HG03432 (cell line): ENCODE results near the gene OSTM1.

Source experiments
- ATAC-seq: cut with Tn5 transposase; IDR thresholded peaks from one replicate; pipeline ENCODE4 v1.9.1; 2021; ENCODE audit warnings: mild to moderate bottlenecking, moderate library complexity; ENCODE audit not compliant: unreplicated experiment

OSTM1 gene, protein sequence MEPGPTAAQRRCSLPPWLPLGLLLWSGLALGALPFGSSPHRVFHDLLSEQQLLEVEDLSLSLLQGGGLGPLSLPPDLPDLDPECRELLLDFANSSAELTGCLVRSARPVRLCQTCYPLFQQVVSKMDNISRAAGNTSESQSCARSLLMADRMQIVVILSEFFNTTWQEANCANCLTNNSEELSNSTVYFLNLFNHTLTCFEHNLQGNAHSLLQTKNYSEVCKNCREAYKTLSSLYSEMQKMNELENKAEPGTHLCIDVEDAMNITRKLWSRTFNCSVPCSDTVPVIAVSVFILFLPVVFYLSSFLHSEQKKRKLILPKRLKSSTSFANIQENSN

DNA sequence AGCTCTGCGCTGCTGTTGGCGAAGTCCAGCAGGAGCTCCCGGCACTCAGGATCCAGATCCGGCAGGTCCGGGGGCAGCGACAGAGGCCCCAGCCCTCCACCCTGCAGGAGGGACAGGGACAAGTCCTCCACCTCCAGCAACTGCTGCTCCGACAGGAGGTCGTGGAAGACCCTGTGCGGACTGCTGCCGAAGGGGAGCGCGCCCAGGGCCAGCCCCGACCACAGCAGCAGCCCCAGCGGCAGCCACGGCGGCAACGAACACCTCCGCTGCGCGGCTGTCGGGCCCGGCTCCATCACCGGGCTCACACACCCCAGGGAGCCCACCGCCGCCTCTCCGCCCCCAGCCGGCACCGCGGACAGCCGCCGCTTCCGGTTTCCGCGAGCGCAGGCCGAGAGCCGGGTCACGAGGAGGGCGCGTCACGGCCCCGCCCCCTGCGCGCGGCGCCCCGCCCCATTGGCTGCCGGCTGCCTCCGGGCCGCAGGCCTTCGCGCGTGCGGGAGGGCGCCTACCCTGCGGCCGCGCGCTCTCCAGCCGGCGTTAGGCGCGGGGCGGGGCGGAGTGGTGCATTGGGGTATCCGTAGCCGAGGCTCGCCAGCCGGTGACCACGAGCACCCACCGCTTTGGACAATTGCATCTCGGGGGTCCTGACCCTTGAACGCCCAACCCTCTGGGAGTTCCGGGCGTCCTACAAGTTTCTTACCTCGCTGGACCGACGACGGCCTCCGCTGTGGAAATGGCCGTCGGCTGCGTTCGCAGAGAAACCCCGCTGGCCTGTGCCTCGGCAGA, at the start of gene OSTM1:
Gene OSTM1 (minus strand): TSS at position 383 of the 786 bp plus-strand sequence. CDS start 90 bp downstream, at position 293.
- peak; percentile 98 for ATAC-seq

DNA sequence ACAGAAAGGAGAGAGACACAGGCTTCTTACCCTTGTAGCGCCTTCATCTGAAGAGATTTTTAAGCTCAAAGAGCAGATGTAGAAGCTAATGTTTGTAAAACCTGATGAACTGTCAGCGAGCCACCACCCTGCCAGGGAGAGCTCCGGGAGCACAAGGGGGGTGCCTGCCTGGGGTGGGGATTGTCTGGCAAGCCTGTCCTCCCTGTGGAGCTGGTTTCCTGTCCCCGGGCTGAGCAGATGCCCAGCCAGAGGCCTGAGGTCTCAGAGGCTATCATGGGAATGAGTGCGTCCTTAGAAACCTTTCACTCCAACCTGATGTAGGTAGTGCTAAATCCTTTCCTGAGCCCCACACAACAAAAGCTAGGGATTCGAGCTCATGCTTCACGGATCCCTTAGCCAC, 49.4 kb upstream of the OSTM1 start:
- no peak for ATAC-seq

DNA sequence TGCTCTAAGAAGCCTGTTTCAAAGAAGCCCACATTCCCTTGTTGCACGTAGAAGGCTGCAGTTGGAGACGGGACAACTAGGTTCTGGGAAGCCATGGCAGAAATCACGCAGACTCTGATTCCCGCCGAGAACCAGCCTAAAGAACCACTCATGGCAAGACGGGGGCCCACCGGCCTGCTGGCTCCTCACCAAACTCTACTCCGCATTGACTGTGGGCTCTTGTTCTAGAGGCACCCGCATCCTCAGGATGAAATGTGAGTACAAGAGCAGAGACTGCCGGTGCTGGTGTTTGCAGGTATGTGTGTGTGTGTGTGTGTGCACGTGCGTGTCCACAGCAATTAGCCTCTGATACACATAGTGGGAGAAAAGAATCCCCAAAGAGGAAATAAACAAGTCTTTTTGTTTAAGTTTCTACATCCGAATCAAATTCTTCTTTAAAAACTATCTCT, 49.0 kb upstream of the OSTM1 start:
- ATAC-seq, result no peak

DNA sequence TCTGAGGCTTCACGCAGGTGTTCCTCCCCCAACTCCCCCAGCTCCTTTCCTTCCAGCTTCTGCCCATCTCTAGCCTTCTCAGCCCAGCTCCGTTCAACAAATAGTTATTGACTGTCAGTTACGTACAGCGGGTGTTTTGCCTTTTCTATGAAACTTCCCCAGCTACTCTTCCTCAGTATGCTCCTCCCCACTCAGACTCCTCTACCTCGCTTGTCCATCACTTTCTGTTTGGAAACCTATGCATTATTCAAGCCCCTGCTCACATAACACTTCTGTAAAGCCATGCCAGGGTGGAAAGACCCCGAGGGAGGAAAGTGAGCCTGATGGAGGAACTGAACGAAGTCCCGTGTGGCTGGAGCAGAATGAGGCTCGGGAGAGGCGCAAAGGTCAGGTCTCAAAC, 47.1 kb upstream of the OSTM1 start:
- no peak for ATAC-seq

DNA sequence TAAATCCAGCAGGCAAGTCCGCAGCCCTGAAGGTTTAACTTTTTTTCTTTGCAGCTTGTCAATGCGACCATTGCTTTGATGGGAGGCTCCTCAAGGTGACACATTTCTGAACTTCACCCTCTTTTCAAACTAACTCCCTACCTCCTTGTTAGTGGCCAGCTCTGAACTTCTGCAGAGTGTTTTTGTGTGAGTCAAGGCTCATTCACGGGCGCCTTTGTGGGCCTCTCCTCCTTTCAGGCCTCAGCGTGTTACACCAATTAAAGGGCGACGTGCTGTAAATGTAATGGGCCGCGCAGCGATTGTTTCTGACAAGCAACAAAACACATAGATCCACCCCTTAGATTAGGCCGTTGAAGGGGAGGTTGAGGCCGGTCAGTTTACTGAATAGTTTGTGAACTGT, 45.8 kb upstream of the OSTM1 start:
- ATAC-seq, result no peak

DNA sequence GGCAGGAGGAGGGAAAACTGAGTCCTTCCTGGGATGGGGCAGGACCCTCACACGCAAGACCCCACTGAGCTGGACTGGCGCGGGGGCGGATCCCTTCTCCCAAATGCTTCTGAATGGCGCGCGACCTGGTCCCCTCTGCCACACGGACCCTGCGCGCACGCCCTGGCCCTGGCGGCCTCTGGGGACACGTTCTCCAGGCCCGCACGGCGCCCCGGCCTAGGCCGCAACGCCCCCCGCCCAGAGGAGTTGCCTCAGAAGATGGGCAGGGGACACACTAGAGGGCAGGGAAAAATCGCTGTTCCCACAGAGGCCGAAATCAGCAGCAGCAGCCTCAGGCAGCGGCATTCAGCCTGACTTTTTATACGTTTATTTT, 45.2 kb upstream of the OSTM1 start:
- ATAC-seq, result no peak

DNA sequence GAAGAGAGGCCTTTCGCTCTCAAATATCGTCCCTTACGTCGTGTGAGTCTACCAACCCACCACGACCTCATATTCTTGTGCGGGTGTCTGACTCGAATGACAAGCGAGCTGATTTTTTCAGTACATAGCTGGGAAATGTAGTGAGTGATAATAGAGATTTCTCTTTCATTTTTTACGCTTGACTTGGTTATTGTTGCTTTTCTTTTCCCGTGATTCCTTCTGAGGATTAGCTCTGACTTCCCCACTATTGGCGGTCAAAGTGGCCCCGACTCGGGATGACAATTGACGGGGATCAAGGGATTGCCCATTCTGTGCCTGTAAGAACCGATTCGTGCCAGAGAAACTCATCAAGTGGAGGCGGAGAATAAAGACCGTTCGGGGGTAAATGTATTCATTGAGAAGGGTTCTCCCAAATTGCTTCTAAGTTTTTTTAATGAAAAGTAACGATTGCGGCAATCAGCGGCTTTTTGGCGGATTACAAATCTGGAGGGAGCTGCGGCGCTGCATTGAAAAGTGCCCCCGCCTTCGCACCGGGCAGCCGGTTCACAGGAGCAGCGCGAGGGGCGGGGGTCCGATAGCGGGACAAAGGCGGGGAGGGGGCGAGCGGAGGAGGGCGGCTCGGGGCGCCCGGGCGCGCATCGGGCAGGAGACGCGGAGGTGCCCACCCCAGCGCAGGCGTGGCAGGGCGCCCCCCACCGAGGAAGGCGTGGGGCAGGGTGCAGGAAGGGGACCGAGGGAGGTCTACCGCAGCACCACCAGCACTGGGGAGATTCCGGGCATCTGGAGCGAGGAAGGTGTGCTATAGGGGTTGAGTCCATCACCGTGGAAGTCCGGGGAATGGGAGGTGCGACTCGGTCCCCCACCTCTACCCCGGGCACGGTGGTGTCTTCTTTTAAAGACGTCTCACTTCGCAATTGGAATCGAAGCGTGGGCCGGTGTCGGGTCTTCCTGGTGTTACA, 44.5 kb upstream of the OSTM1 start:
- ATAC-seq, result no peak

DNA sequence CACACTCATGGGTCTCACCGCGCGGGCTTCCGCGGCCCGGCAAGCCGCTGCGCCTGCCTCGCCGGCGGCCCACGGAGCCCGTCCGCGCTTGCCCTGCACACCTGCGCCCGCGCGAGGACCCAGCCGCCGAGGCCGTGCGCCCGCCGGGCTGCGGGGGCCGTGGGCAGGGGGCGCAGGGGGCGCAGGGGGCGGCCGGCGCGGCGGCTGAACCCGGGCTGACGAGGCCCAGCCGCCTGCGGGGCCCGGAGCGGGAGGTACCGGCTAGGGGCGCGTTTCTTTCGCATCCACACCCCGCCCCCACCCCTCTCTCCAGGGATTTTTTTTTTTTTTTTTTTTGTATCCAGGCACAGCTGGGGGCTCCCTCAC, 43.8 kb upstream of the OSTM1 start:
- no peak for ATAC-seq

DNA sequence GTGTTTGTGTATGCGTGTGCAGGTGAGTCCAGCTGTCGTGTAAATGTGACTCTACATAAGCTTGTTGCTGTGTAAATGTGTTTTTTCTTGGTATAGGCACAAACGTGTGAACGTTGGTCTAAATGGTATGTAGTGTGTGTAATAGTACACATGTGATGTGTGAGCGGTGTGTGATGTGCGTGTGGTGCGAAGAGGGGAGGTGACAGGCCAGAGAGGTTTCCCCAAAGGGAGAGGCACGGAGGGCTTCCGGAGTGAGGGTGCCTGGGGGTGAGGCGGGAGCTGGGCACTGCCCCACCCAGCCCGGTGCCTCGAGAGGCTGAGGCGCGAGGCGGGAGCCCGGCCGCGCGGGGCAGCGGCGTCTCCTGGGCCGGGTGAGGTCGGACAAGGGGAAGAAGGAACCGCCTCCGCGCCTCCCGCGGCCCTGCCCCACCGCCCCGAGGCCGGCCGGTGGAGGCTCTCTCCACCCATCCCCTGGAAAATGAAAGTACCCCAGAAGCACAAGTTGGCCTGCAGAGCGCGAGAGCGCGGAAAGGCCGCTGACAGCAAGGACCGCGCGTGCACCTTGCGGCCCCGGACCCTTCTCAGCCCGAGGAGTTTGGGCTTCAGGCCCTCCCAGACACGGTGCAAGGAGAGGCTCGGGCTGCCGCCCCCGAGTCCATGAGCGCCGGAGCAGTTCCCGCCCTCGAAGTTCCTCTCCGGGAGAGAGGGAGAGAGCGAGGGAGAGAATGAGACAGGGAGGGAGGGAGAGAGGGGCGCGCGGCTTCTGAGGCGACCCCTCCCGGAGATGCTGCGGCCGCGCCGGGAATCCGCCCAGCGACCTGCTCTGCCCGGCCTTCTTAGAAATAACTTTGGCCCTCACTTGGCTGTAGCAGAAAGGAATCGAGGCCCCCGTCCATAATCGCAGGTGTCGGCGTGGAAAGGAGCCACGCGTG, 43.2 kb upstream of the OSTM1 start:
- peak; percentile 55 for ATAC-seq

DNA sequence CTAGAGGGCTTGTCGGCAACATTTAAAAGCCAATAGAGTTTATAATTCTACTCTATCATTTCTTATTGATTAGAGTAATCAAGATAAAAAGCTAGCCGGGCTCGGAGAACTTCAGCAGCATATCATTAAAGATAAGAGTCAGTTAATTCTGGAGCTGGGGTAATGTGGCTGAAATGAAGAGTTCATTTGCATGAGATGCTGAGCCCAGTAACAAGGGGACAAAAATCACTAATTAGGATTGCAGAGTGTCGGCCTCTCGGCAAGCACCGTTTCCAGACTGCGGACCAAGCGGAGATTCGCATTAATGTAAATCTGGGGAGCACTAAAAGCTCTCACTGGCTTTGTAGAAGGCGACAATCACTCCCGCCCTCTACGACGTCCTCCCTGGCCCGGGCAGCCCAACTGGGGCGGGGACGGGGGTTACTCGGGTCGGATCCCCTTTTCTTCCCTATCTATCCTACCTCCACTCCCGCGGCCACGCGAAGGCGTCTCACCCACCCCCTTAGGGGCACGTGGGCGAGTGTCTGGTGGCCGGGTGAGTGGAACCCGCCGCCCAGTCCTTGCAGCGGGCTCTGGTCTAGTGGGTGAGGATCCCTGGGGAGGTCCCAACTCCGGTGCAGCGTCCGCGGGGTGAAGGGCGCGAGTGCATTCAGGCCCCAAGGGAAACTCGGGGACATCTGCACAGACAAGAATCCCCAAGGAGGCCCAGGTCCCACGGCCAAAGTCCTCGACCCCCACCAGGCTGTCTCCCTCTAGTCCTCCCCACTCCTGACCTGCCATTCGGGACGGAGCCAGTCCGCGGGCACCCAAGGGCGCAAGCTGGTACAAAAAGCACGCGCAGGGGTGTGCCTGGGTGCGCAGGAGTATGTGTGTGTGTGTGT, 42.2 kb upstream of the OSTM1 start:
- no peak for ATAC-seq

DNA sequence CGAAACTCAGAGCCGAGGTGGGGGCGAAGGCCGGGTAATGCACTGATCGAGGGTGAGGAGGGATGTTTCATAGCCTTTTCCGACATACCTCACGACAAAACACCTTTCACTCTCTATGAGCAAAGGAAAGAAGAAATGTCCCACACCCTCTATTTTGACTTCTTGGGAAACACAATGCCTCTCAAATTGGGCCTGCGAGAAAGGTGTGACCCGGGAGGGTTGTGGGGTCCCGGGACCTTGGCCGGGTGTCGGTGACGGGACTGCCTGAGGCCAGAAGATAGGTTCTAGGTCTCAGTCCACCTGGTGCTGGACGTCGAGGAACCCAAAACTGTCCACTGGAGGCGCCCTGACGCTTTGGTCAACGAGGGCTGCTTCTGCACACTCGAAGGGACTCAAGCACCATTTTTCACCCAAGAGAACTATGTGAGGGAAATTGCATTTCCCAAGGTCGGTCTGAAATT, 41.1 kb upstream of the OSTM1 start:
- ATAC-seq, result no peak

DNA sequence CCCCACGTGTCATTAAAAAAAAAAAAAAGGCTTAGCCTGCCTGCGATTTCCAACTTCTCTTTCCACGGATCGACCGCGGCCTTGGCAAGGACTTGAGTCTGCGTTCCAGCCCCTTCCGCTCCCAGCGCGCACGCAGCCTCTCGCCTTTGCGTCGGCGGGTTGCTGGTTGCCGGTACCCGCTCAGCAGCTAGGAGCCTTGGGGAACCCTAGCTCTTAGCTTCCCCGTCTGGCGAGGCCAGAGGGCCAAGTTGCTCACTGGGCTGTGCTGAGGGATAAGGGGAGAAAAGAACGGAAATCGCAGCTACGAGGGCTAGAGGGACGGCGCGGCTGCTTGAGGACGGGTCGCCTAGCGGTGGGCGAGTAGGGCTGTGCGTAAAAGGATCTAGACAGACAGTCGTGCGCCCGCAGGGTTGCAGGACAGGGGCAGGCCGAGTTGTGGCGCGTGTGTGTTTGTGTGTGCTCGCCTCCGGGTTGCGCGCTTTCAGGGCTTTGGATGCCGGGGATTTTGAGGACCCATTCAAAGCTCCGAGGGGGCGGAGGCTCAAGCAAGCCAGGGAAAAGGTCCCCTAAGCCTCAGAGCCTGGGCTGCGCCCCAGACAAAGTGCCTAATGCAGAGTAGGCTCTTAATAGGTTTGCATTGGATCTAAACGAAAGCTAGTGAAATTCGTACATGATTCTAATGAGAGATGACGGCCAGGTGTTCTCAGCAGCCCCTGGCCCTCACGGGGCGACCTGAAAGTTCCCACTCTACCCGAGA, 40.5 kb upstream of the OSTM1 start:
- no peak for ATAC-seq

DNA sequence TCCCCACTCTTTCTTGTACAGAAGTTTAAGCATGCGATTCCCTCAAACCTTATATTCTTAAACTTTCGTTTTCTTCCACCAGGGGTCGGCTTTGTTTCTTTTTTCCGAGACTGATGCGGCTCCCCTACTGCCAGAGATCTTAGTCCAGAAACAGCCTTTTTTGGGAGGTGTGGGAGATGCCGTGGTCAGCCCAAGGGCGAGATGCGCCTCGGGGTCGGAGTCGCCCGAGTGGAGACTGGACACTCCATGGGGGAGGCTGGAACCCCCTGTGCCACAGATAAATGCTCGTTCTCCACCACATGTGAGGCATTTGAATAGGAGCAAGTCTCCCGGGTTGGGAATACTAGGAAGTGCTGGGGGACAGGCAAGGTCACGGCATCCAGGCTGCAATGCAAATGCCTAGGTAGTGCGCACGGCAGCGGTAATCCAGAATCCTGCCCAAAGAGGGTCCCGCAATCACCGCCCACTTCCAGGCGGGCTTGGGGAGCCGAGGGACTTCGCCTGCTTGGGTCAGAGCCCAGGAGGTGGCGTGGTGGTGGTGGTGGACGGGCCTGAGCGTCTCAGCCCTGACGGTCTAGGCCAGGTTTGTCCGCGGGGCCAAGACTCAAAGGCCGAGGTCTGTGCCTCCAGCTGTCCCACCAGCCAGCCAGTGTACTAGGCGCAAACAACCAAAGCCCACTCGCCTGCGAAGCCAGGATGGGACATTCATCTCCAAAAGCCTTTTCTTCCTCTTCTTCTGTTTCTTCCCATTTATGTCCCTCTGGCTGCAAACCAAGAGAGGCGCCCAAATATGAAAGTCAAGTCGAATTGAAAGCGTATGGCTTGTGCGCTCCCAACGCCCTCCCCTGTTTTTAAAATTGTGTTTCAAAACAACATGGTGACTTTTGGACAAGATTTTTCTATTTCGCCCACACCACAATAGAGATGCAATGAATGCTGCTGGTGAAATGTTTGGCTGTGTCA, 39.3 kb upstream of the OSTM1 start:
- no peak for ATAC-seq

DNA sequence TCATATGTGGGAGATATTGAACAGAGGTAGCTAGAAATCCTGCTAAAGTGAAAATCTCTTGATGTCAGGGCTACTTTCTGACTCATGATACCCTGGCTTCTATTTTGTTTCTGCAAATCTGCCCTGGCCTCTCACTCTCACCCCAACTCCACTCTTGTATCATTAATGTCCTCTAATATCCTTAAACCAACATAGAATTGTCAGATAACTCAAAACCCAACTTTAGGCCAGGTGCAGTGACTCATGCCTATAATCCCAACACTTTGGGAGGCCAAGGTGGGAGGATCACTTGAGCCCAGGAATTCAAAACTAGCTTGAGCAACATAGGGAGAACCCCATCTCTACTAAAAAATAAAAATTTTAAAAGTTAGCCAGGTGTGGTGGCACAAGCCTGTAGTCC, 33.8 kb upstream of the OSTM1 start:
- no peak for ATAC-seq

DNA sequence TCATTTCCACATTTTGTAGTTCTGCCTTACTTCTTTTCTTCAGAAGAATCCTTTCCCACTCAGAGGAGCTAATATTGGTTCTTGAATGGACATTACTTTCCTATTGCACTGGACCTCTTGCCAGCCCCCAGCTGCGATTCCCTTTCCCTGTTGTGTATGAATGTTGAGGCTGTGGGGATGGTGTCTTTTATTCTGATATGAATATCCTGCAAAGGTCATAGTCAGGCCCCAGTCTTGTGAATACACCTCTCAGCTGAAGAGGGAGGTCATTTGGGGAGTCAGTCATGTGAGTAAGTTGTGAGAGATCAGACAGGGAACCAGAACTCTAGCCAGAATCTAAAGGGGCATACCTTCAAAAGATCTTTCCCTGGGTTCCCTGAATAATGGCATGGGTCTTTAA, 32.6 kb upstream of the OSTM1 start:
- no peak for ATAC-seq

DNA sequence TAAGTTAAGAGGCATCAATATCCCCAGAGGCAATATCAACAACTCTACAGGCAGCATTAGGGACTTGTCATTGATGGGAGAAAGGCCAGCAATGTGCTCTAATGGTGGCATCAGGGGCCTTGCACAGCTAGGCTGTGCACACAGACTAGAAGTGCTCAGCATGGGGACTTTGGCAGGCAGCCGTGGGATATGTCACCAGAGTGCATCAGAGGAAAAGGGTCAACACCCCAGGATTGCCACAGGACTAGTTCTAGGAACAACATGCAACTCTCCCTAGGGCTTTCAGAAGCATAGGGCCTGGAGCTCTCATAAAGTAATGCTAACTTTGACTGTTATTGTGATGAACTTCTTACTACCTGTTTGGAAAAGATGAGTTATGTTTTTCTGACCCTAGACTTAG, 32.2 kb upstream of the OSTM1 start:
- no peak for ATAC-seq

DNA sequence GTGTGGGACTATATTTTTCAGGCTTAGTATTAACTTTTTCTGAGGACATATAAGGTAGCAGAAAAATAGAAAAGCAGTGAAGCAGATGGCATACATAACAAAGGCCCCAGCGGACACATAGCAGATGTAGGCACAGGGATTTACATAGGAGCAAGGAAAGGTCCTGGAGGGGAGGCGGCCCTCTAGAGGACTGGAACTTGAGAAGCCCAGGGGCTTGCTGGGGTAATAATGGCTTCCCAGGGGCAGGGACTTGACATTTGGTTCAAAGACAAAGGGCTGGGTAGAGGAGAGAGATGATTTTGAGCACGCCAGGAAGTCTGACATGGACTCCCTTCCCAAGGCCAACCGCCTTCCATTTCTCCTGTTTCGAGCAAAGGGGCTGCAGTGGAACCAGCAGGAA, 31.7 kb upstream of the OSTM1 start:
- no peak for ATAC-seq
